ENCODE data around the gene RNF168.
"Not testable (repeated sequence)": the region's sequence is repeated elsewhere in the genome, so short reads cannot be mapped to it uniquely, and the experiment has no call there.

Gene RNF168

GRCh38 chr3:196517162-196517800, 13.7 kb upstream of the RNF168 start:
- Histone ChIP-seq H2AFZ (no peak overlapping the region), H3K27ac (no peak overlapping the region)

GRCh38 chr3:196514913-196515621, 11.5 kb upstream of the RNF168 start, which contains the start of gene SMCO1:
Gene SMCO1, minus strand, starts transcription at chr3:196515346. Its CDS starts 137 bp downstream, at chr3:196515209.
- Histone ChIP-seq H3K27ac (no peak within 1 kb of the TSS), H3K9me3 (ENCODE audit: control insufficient read depth, low read length) (no peaks in the 10 kb centered on the region), H2AFZ (no peak within 1 kb of the TSS), H3K4me3 (ENCODE audit: low read depth, low read length) (no peak within 1 kb of the TSS), H3K79me2 (no peaks in the 10 kb centered on the region), H3K4me2 (ENCODE audit: low read length) (no peak within 1 kb of the TSS), H3K9ac (no peak within 1 kb of the TSS), H3K4me1 (no peaks in the 10 kb centered on the region), H3K36me3 (ENCODE audit: control insufficient read depth, insufficient read depth, low read length) (no peaks in the 10 kb centered on the region), H3K27me3 (ENCODE audit: control insufficient read depth, insufficient read depth, low read length) (no peaks in the 10 kb centered on the region)
- no peak for TF ChIP-seq CTCF (IDR thresholded peaks at IDR 0.05)

More at GRCh38 chr3:196517162-196517800, 13.7 kb upstream of the RNF168 start:
- Histone ChIP-seq H3K9ac (no peak overlapping the region), H3K4me1 (no peaks in the 10 kb centered on the region), H3K4me2 (ENCODE audit: low read length) (no peak overlapping the region), H3K79me2 (no peaks in the 10 kb centered on the region), H3K9me3 (ENCODE audit: control insufficient read depth, low read length) (no peaks in the 10 kb centered on the region), H3K27me3 (ENCODE audit: control insufficient read depth, insufficient read depth, low read length) (no peaks in the 10 kb centered on the region), H3K36me3 (ENCODE audit: control insufficient read depth, insufficient read depth, low read length) (no peaks in the 10 kb centered on the region), H3K4me3 (ENCODE audit: low read depth, low read length) (no peak overlapping the region)
- no peak for TF ChIP-seq CTCF (IDR thresholded peaks at IDR 0.05)

GRCh38 chr3:196514350-196514716, 10.8 kb upstream of the RNF168 start:
- Histone ChIP-seq H3K9ac (no peak overlapping the region), H3K4me1 (no peaks in the 10 kb centered on the region), H3K27me3 (ENCODE audit: control insufficient read depth, insufficient read depth, low read length) (no peaks in the 10 kb centered on the region), H2AFZ (no peak overlapping the region), H3K27ac (no peak overlapping the region), H3K36me3 (ENCODE audit: control insufficient read depth, insufficient read depth, low read length) (no peaks in the 10 kb centered on the region), H3K4me3 (ENCODE audit: low read depth, low read length) (no peak overlapping the region), H3K4me2 (ENCODE audit: low read length) (no peak overlapping the region), H3K9me3 (ENCODE audit: control insufficient read depth, low read length) (no peaks in the 10 kb centered on the region), H3K79me2 (no peaks in the 10 kb centered on the region)
- no peak for TF ChIP-seq CTCF (IDR thresholded peaks at IDR 0.05)

- no peak overlapping the region for H3K27ac ChIP-seq
- H3K4me2 ChIP-seq (ENCODE audit: low read length): no peak overlapping the region
- H3K27me3 ChIP-seq (ENCODE audit: control insufficient read depth, insufficient read depth, low read length): no peaks in the 10 kb centered on the region
- no peak for TF ChIP-seq CTCF (IDR thresholded peaks at IDR 0.05)
- no peak overlapping the region for H3K9ac ChIP-seq
- H2AFZ ChIP-seq: no peak overlapping the region
- no peaks in the 10 kb centered on the region for H3K4me1 ChIP-seq
- no peaks in the 10 kb centered on the region for H3K79me2 ChIP-seq
- H3K4me3 ChIP-seq (ENCODE audit: low read depth, low read length): no peak overlapping the region
- no peaks in the 10 kb centered on the region for H3K9me3 ChIP-seq (ENCODE audit: control insufficient read depth, low read length)
- H3K36me3 ChIP-seq (ENCODE audit: control insufficient read depth, insufficient read depth, low read length): no peaks in the 10 kb centered on the region
Measured at GRCh38 chr3:196513697-196514349, 10.3 kb upstream of the RNF168 start.

- not testable (repeated sequence) for H3K36me3 ChIP-seq (ENCODE audit: control insufficient read depth, insufficient read depth, low read length); H3K9me3 ChIP-seq (ENCODE audit: control insufficient read depth, low read length); H3K4me3 ChIP-seq (ENCODE audit: low read depth, low read length); H2AFZ ChIP-seq; H3K4me2 ChIP-seq (ENCODE audit: low read length); H3K79me2 ChIP-seq; H3K27ac ChIP-seq; H3K9ac ChIP-seq; H3K4me1 ChIP-seq; H3K27me3 ChIP-seq (ENCODE audit: control insufficient read depth, insufficient read depth, low read length)
Measured at GRCh38 chr3:196511646-196512425, 8.3 kb upstream of the RNF168 start.

GRCh38 chr3:196511108-196511507, 7.5 kb upstream of the RNF168 start:
- H3K4me1 ChIP-seq; H3K79me2 ChIP-seq; H3K4me3 ChIP-seq (ENCODE audit: low read depth, low read length); H3K9ac ChIP-seq; H3K9me3 ChIP-seq (ENCODE audit: control insufficient read depth, low read length); H3K36me3 ChIP-seq (ENCODE audit: control insufficient read depth, insufficient read depth, low read length); H3K4me2 ChIP-seq (ENCODE audit: low read length); H3K27ac ChIP-seq; H3K27me3 ChIP-seq (ENCODE audit: control insufficient read depth, insufficient read depth, low read length); H2AFZ ChIP-seq: not testable (repeated sequence)
